K562 (cell line): ENCODE measurements around the gene CNTNAP4. TPM values are rescaled to one million over a fixed set of nuclear protein-coding genes. Genes with fewer than 3 reads are reported as not detected.

Experiments
- ATAC-seq: fragments of 200-7000 bp; cut with Tn5 transposase; 3 replicates; pipeline ENCODE4 v1.9.1; 2020; ENCODE audit warnings: moderate library complexity
- BruUV-seq: library from RNA; stranded (reverse); fragments of 400-500 nt; replicated peaks from 2 replicates; lab custom pipeline; 2021; lab: Mats Ljungman, UMichigan
- CTCF ChIA-PET: fragments of 300-600 bp; formaldehyde crosslinking; extraction: SDS; loops from one replicate; lab custom pipeline; 2021; ENCODE audit warnings: low intra/inter-chr PET ratio; lab: Yijun Ruan, JAX
- POLR2A ChIA-PET: fragments of 300-600, 350-650 bp; sonication (Branson Sonifier 250); formaldehyde crosslinking; extraction: SDS; loops from one replicate; lab custom pipeline; 2021; ENCODE audit warnings: antibody characterized with exemption, inconsistent platforms; lab: Yijun Ruan, JAX
- DNase-seq, 4 experiments: peaks; one replicate each; pipeline versions ENCODE4 v3.0.0 to v3.0.0-alpha.2; 2011 to 2018; ENCODE audit warnings: low spot score in 3 of 4, mixed read lengths in 3 of 4; ENCODE audit errors: extremely low read depth in 1 of 4
- FAIRE-seq: peaks from 2 replicates; lab custom pipeline; 2011; peaks lifted over from hg19 to GRCh38; lab: Jason Lieb, UNC
- H2AFZ ChIP-seq: 2 replicates; pipeline ENCODE4 v1.6.0; 2011; ENCODE audit warnings: low read depth, low read length, control low read depth, inconsistent platforms
- H3K27ac ChIP-seq: fragments of 200-600 bp; 3 replicates; pipeline ENCODE4 v1.8.0; 2011; ENCODE audit warnings: low read depth, mild to moderate bottlenecking, control low read depth, inconsistent platforms, low read length, moderate library complexity, mixed read lengths; ENCODE audit errors: extremely low read depth
- H3K27me3 ChIP-seq, 2 experiments: fragments of 300-600 bp in 1 of 2; 2 replicates in 1 of 2; 3 replicates in 1 of 2; pipeline versions ENCODE4 v1.6.0 to v1.8.0; 2011; ENCODE audit warnings: inconsistent platforms in 2 of 2, low read length in 2 of 2, mild to moderate bottlenecking in 1 of 2, mixed read lengths in 1 of 2, moderate library complexity in 1 of 2; ENCODE audit not compliant: control insufficient read depth in 2 of 2, insufficient read depth in 2 of 2
- H3K36me3 ChIP-seq: fragments of 300-600 bp; 3 replicates; pipeline ENCODE4 v1.8.0; 2011; ENCODE audit warnings: mild to moderate bottlenecking, low read length, inconsistent platforms; ENCODE audit not compliant: control insufficient read depth, insufficient read depth
- H3K4me1 ChIP-seq, 2 experiments: fragments of 200-600 bp in 1 of 2; replicated peaks in 1 of 2; 2 replicates in 1 of 2; 3 replicates in 1 of 2; pipeline versions ENCODE4 v1.5.1 to v1.8.0; 2011; ENCODE audit warnings: inconsistent platforms in 2 of 2, low read length in 2 of 2, mild to moderate bottlenecking in 1 of 2, mixed read lengths in 1 of 2, moderate library complexity in 1 of 2; ENCODE audit not compliant: control insufficient read depth in 2 of 2, insufficient read depth in 2 of 2
- H3K4me2 ChIP-seq: 2 replicates; pipeline ENCODE4 v1.6.1; 2011; ENCODE audit warnings: low read length, control low read depth, inconsistent platforms, mixed read lengths; ENCODE audit not compliant: insufficient read depth
- H3K4me3 ChIP-seq: fragments of 200-600 bp; sonication (generic), shearing (Covaris generic); 2 replicates; pipeline ENCODE4 v1.5.1; 2016; ENCODE audit warnings: control low read depth, inconsistent platforms
- H3K79me2 ChIP-seq: fragments of 200-600 bp; 3 replicates; pipeline ENCODE4 v1.8.0; 2011; ENCODE audit warnings: low read length, inconsistent platforms; ENCODE audit not compliant: control insufficient read depth, insufficient read depth
- H3K9ac ChIP-seq, 2 experiments: 2 replicates each; pipeline versions ENCODE4 v1.6.0 to v1.6.1; 2011; ENCODE audit warnings: low read depth in 2 of 2, low read length in 2 of 2, control low read depth in 1 of 2, inconsistent platforms in 1 of 2, mild to moderate bottlenecking in 1 of 2, mixed read lengths in 1 of 2; ENCODE audit not compliant: insufficient read depth in 1 of 2
- H3K9me1 ChIP-seq: one replicate; pipeline ENCODE4 v1.6.0; 2011; ENCODE audit warnings: inconsistent platforms, mild to moderate bottlenecking, low read length, moderate library complexity; ENCODE audit not compliant: control insufficient read depth, insufficient read depth
- H3K9me3 ChIP-seq: replicated peaks from 2 replicates; pipeline ENCODE4 v1.5.1; 2011; ENCODE audit warnings: low read depth, low read length, inconsistent platforms; ENCODE audit not compliant: control insufficient read depth, insufficient read depth
- H4K20me1 ChIP-seq: replicated peaks from 2 replicates; pipeline ENCODE4 v1.6.1; 2011; ENCODE audit warnings: low read length, inconsistent platforms, mixed read lengths; ENCODE audit not compliant: control insufficient read depth, insufficient read depth
- CAMTA2 ChIP-seq: fragments of 250-450 bp; sonication (Bioruptor Pico); conservative IDR thresholded peaks from 2 replicates; pipeline ENCODE4 v1.5.1; 2022
- HBP1 ChIP-seq: fragments of 450-650 bp; formaldehyde crosslinking; IDR thresholded peaks from 2 replicates; pipeline ENCODE4 v1.4.0; 2022; ENCODE audit warnings: missing genetic modification characterization
- KDM2B ChIP-seq: fragments of 250-450 bp; sonication (Bioruptor Pico); IDR thresholded peaks from 2 replicates; pipeline ENCODE4 v1.8.0; 2021; ENCODE audit warnings: mild to moderate bottlenecking, moderate library complexity
- RBM34 ChIP-seq: fragments of 200-400 bp; formaldehyde crosslinking; IDR thresholded peaks from 2 replicates; pipeline ENCODE4 v1.6.1; 2018; ENCODE audit warnings: low read length, borderline replicate concordance; ENCODE audit not compliant: insufficient read depth
- ZFP91 ChIP-seq: sonication (generic); formaldehyde crosslinking; IDR thresholded peaks from 2 replicates; pipeline ENCODE4 v1.8.0; 2022; ENCODE audit warnings: mild to moderate bottlenecking, missing genetic modification reagents
- ZNF512 ChIP-seq: IDR thresholded peaks from 2 replicates; pipeline ENCODE4 v1.6.1; 2016; ENCODE audit warnings: missing genetic modification characterization, missing compliant biosample characterization
- ZNF592 ChIP-seq: fragments of 450-650 bp; IDR thresholded peaks from 2 replicates; pipeline ENCODE4 v1.6.1; 2017; ENCODE audit warnings: antibody characterized with exemption, mild to moderate bottlenecking
- WGBS: fragments of 100-300 bp; shearing (Covaris generic); methylation state at CpG from one replicate; pipeline ENCODE4 v1.1.6; 2016; ENCODE audit warnings: low coverage, mixed read lengths; ENCODE audit not compliant: insufficient coverage; ENCODE audit errors: missing lambda C conversion rate; 5-methylcytosine and 5-hydroxymethylcytosine counted together
- in situ Hi-C: fragments of 300-500 bp; cut with MboI; formaldehyde crosslinking; loops from 4 replicates; pipeline ENCODE4 v1.15.0; 2018; ENCODE audit warnings: inconsistent platforms, mixed read lengths
- intact Hi-C: fragments of 100-400 bp; cut with micrococcal nuclease; formaldehyde crosslinking; loops from 2 replicates; pipeline ENCODE4 v1.14.2; 2022
- polyA plus RNA-seq, 8 experiments: library from polyadenylated mRNA; depleted of rRNA in 4 of 8; stranded (reverse) in 5 of 8; unstranded in 3 of 8; fragments of >200 nt; fragmentation: Nextera tagmentation in 2 of 8; fragmentation: Illumina TruSeq in 1 of 8; extraction: Ambion mirVana in 2 of 8; extraction: Trizol in 1 of 8; gene quantifications; 2 replicates each; pipeline versions ENCODE4 v1.2.1 to v1.2.3, GENCODE V29; 2011 to 2014; ENCODE audit warnings: inconsistent platforms in 1 of 8, missing spikeins in 1 of 8
- total RNA-seq, 7 experiments: library from RNA; depleted of rRNA in 6 of 7; stranded (reverse); fragments of >200 nt in 6 of 7; fragmentation: Illumina TruSeq in 2 of 7; extraction: Trizol in 2 of 7; gene quantifications; 2 replicates each; pipeline versions ENCODE4 v1.2.1 to v1.2.3, GENCODE V29; 2011 to 2021; ENCODE audit warnings: low replicate concordance in 1 of 7

CNTNAP4 gene
- total and polyA plus RNA-seq, 9 of the 15 experiments (the other 6 are each of a cell fraction or from before 2014, with no cell fraction given) = not detected

GRCh38 chr16:76287466-76287865 is 10.3 kb downstream of the CNTNAP4 start:
- BruUV-seq = no TSS peak
- no peak for FAIRE-seq
- Histone ChIP-seq H4K20me1 (no peaks in the 10 kb centered on the region), H3K4me3 (no peak overlapping the region), H3K27me3 (no peaks in the 10 kb centered on the region), H3K27ac (no peak overlapping the region), H3K9me3 (no peaks in the 10 kb centered on the region), H2AFZ (no peak overlapping the region), H3K36me3 (no peaks in the 10 kb centered on the region), H3K4me1 (no peaks in the 10 kb centered on the region), H3K9ac (no peak overlapping the region), H3K9me1 (no peaks in the 10 kb centered on the region), H3K4me2 (no peak overlapping the region), H3K79me2 (no peaks in the 10 kb centered on the region)
- in situ Hi-C loops = no loop called here
- intact Hi-C loops = no loop called here
- POLR2A ChIA-PET = no interaction called here
- WGBS = 0% methylated on average over 3 of the region's 3 CpGs
- no peak for ATAC-seq
- no peak for DNase-seq
- CTCF ChIA-PET = no interaction called here
- TF ChIP-seq ZNF512 (tag) = no peak
- no peak for TF ChIP-seq CAMTA2
- no peak for TF ChIP-seq ZNF592
- TF ChIP-seq HBP1 = no peak
- TF ChIP-seq ZFP91 (CRISPR knock-in tag) = no peak
- TF ChIP-seq KDM2B (CRISPR knock-in tag) = no peak
- no peak for TF ChIP-seq RBM34
